Liver (tissue), 9 donors: ENCODE measurements around the gene HOXD8. TPM values are rescaled to one million over a fixed set of nuclear protein-coding genes. Genes with fewer than 3 reads are reported as not detected.

Source experiments
- DNase-seq: peaks from one replicate; pipeline ENCODE4 v3.0.0-alpha.2; 2017; ENCODE audit warnings: low spot score
- H3K27ac ChIP-seq, 2 donors: one replicate each; pipeline ENCODE4 v1.7.0; 2013; ENCODE audit warnings: inconsistent platforms in 2 of 2, low read length in 2 of 2, control low read depth in 1 of 2, low read depth in 1 of 2, mild to moderate bottlenecking in 1 of 2
- H3K27me3 ChIP-seq, 4 donors: one replicate each; pipeline versions ENCODE4 v1.6.1 to v1.7.0; 2013; ENCODE audit warnings: low read length in 3 of 4, inconsistent platforms in 1 of 4, mild to moderate bottlenecking in 1 of 4, moderate library complexity in 1 of 4; ENCODE audit not compliant: control insufficient read depth in 4 of 4, insufficient read depth in 4 of 4
- H3K36me3 ChIP-seq, 4 donors: one replicate each; pipeline versions ENCODE4 v1.6.1 to v1.7.0; 2013; ENCODE audit warnings: low read length in 3 of 4, mild to moderate bottlenecking in 3 of 4, low read depth in 1 of 4, moderate library complexity in 1 of 4; ENCODE audit not compliant: control insufficient read depth in 4 of 4, insufficient read depth in 3 of 4
- H3K4me1 ChIP-seq, 4 donors: one replicate each; pipeline versions ENCODE4 v1.6.1 to v1.7.0; 2013; ENCODE audit warnings: low read length in 3 of 4, mild to moderate bottlenecking in 3 of 4, moderate library complexity in 1 of 4; ENCODE audit not compliant: control insufficient read depth in 4 of 4, insufficient read depth in 4 of 4
- H3K4me3 ChIP-seq, 3 donors: one replicate each; pipeline versions ENCODE4 v1.6.1 to v1.7.0; 2013; ENCODE audit warnings: low read length in 3 of 3, control low read depth in 1 of 3, low read depth in 1 of 3, mild to moderate bottlenecking in 1 of 3
- H3K9ac ChIP-seq, 2 donors: one replicate each; pipeline ENCODE4 v1.7.0; 2013; ENCODE audit warnings: low read length in 2 of 2, mild to moderate bottlenecking in 2 of 2, moderate library complexity in 2 of 2, control low read depth in 1 of 2, low read depth in 1 of 2
- H3K9me3 ChIP-seq, 4 donors: one replicate each; pipeline versions ENCODE4 v1.6.1 to v1.7.0; 2013; ENCODE audit warnings: low read length in 3 of 4; ENCODE audit not compliant: control insufficient read depth in 4 of 4
- ATF3 ChIP-seq: IDR thresholded peaks from 2 replicates; pipeline ENCODE4 v1.6.1; 2016; ENCODE audit warnings: antibody characterized with exemption
- CTCF ChIP-seq: fragments of 150-350 bp; IDR thresholded peaks from 2 replicates; pipeline ENCODE4 v1.5.1; 2017; ENCODE audit warnings: improper control_type of control experiment, low read depth, low read length; ENCODE audit not compliant: missing input control
- EGR1 ChIP-seq, 2 donors: IDR thresholded peaks; 2 replicates each; pipeline ENCODE4 v1.6.1; 2016 to 2018; ENCODE audit warnings: antibody characterized with exemption in 2 of 2, low read depth in 2 of 2
- FOXA1 ChIP-seq: IDR thresholded peaks from 2 replicates; pipeline ENCODE4 v1.6.1; 2016; ENCODE audit warnings: antibody characterized with exemption
- FOXA2 ChIP-seq: IDR thresholded peaks from 2 replicates; pipeline ENCODE4 v1.6.1; 2016; ENCODE audit warnings: antibody characterized with exemption
- GABPA ChIP-seq, 2 donors: IDR thresholded peaks in 1 of 2; conservative IDR thresholded peaks in 1 of 2; 2 replicates each; pipeline ENCODE4 v1.6.1; 2016; ENCODE audit warnings: antibody characterized with exemption in 2 of 2, mild to moderate bottlenecking in 1 of 2, moderate library complexity in 1 of 2
- HNF4A ChIP-seq, 2 donors: conservative IDR thresholded peaks; 2 replicates each; pipeline ENCODE4 v1.6.1; 2016; ENCODE audit warnings: antibody characterized with exemption in 2 of 2, mild to moderate bottlenecking in 2 of 2
- NR2F2 ChIP-seq: IDR thresholded peaks from 2 replicates; pipeline ENCODE4 v1.6.1; 2016; ENCODE audit warnings: antibody characterized with exemption
- RAD21 ChIP-seq, 2 donors: IDR thresholded peaks; 2 replicates each; pipeline ENCODE4 v1.6.1; 2016; ENCODE audit warnings: antibody characterized with exemption in 2 of 2, mild to moderate bottlenecking in 2 of 2
- RXRA ChIP-seq, 2 donors: IDR thresholded peaks; 2 replicates each; pipeline ENCODE4 v1.6.1; 2017 to 2018; ENCODE audit warnings: antibody characterized with exemption in 2 of 2, mild to moderate bottlenecking in 1 of 2
- TAF1 ChIP-seq: conservative IDR thresholded peaks from 2 replicates; pipeline ENCODE4 v1.6.1; 2016; ENCODE audit warnings: antibody characterized with exemption, mild to moderate bottlenecking
- YY1 ChIP-seq: IDR thresholded peaks from 2 replicates; pipeline ENCODE4 v1.6.1; 2016; ENCODE audit warnings: antibody characterized with exemption, mild to moderate bottlenecking
- WGBS: extraction: QIAGEN DNeasy Blood & Tissue Kit; methylation state at CpG from one replicate; pipeline ENCODE4 v1.1.7; 2013; 5-methylcytosine and 5-hydroxymethylcytosine counted together
- polyA plus RNA-seq, 2 donors: library from polyadenylated mRNA; stranded (reverse) in 1 of 2; unstranded in 1 of 2; fragments of 200-250 nt in 1 of 2; fragments of >200 nt in 1 of 2; fragmentation: Nextera tagmentation in 1 of 2; extraction: Ambion mirVana in 1 of 2; gene quantifications; one replicate each; pipeline versions ENCODE4 v1.2.1 to v1.2.3, GENCODE V29; 2013 to 2015
- total RNA-seq, 2 donors: library from RNA; depleted of rRNA; stranded (reverse); fragments of >200 nt; gene quantifications; one replicate each; pipeline ENCODE4 v1.2.3, GENCODE V29; 2014
- TF ChIP-seq, protein P1 (sequence below): IDR thresholded peaks from 2 replicates; pipeline ENCODE4 v1.6.1; 2016; ENCODE audit warnings: antibody characterized with exemption
- TF ChIP-seq, protein P2 (sequence below): IDR thresholded peaks from 2 replicates; pipeline ENCODE4 v1.6.1; 2016; ENCODE audit warnings: antibody characterized with exemption
- TF ChIP-seq, protein P3 (sequence below): IDR thresholded peaks from 2 replicates; pipeline ENCODE4 v1.6.1; 2016; ENCODE audit warnings: antibody characterized with exemption, mild to moderate bottlenecking
- donor health status: healthy.
- donor health status: healthy.
- donor health status: healthy.
- donor health status: healthy.
- donor health status: healthy.

The HOXD8 gene
- total and polyA plus RNA-seq, 4 donors, result 0.06 to 0.19 (median 0.08) TPM; not detected in 1

- Histone ChIP-seq H3K9me3 (peaks cover 0 to 29% (median 5%) of the 10 kb centered on the region in 4 donors), H3K27me3 (peaks cover 16 to 75% (median 39%) of the 10 kb centered on the region in 4 donors), H3K27ac (no peak overlapping the region), H3K36me3 (no peaks in the 10 kb centered on the region), H3K4me1 (peaks cover 6 to 29% (median 13%) of the 10 kb centered on the region in 4 donors), H3K4me3 (no peak overlapping the region), H3K9ac (no peak overlapping the region)
- 7% methylated on average over 66 of the region's 66 CpGs for WGBS
- TF ChIP-seq GABPA (IDR thresholded peaks at IDR 0.05 in 1 of 2, conservative IDR thresholded peaks at IDR 0.05 in 1 of 2) (no peak), CTCF (no peak), RXRA (IDR thresholded peaks at IDR 0.05) (no peak), HNF4A (conservative IDR thresholded peaks at IDR 0.05) (no peak), NR2F2 (no peak), ATF3 (no peak), EGR1 (IDR thresholded peaks at IDR 0.05; ENCODE audit: low read depth in 2 of 2) (no peak), TAF1 (no peak), FOXA2 (no peak), FOXA1 (no peak), RAD21 (IDR thresholded peaks at IDR 0.05) (no peak), YY1 (no peak)
- TF ChIP-seq, protein P1, sequence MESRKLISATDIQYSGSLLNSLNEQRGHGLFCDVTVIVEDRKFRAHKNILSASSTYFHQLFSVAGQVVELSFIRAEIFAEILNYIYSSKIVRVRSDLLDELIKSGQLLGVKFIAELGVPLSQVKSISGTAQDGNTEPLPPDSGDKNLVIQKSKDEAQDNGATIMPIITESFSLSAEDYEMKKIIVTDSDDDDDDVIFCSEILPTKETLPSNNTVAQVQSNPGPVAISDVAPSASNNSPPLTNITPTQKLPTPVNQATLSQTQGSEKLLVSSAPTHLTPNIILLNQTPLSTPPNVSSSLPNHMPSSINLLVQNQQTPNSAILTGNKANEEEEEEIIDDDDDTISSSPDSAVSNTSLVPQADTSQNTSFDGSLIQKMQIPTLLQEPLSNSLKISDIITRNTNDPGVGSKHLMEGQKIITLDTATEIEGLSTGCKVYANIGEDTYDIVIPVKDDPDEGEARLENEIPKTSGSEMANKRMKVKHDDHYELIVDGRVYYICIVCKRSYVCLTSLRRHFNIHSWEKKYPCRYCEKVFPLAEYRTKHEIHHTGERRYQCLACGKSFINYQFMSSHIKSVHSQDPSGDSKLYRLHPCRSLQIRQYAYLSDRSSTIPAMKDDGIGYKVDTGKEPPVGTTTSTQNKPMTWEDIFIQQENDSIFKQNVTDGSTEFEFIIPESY, result no peak
- TF ChIP-seq, protein P2, sequence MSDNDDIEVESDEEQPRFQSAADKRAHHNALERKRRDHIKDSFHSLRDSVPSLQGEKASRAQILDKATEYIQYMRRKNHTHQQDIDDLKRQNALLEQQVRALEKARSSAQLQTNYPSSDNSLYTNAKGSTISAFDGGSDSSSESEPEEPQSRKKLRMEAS, result no peak
- TF ChIP-seq, protein P3, sequence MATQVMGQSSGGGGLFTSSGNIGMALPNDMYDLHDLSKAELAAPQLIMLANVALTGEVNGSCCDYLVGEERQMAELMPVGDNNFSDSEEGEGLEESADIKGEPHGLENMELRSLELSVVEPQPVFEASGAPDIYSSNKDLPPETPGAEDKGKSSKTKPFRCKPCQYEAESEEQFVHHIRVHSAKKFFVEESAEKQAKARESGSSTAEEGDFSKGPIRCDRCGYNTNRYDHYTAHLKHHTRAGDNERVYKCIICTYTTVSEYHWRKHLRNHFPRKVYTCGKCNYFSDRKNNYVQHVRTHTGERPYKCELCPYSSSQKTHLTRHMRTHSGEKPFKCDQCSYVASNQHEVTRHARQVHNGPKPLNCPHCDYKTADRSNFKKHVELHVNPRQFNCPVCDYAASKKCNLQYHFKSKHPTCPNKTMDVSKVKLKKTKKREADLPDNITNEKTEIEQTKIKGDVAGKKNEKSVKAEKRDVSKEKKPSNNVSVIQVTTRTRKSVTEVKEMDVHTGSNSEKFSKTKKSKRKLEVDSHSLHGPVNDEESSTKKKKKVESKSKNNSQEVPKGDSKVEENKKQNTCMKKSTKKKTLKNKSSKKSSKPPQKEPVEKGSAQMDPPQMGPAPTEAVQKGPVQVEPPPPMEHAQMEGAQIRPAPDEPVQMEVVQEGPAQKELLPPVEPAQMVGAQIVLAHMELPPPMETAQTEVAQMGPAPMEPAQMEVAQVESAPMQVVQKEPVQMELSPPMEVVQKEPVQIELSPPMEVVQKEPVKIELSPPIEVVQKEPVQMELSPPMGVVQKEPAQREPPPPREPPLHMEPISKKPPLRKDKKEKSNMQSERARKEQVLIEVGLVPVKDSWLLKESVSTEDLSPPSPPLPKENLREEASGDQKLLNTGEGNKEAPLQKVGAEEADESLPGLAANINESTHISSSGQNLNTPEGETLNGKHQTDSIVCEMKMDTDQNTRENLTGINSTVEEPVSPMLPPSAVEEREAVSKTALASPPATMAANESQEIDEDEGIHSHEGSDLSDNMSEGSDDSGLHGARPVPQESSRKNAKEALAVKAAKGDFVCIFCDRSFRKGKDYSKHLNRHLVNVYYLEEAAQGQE, result no peak
- no peak for DNase-seq
Observed at GRCh38 chr2:176082824-176083751, 46.4 kb upstream of the HOXD8 start.
